Measurements from ENCODE around the gene HSPG2.

DNA sequence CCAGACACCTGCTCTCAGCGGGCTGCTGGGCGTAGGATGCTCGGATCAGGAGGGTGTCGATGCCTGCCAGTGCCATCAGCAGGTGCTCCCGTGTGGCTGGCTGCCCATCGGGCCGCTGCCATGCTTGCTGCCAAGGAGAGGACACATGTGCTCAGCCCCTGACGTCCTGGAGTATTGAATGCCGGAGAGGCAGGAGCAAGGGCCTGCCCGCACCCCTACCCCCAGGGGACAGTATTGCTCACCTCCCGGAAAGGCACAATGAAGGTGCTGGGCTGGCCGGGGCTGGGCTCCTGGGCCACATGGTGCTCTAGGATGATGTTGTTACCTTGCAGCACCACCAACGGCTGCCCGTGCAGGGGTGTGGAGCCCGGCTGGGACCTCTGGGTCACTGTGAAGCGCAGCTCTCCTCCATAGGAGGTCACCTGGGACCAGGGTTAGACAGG is 61.5 kb downstream of the HSPG2 start:
- TF ChIP-seq, protein P1, sequence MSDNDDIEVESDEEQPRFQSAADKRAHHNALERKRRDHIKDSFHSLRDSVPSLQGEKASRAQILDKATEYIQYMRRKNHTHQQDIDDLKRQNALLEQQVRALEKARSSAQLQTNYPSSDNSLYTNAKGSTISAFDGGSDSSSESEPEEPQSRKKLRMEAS (IDR thresholded peaks at IDR 0.05): no peak
- no peak for TF ChIP-seq EGR1 (IDR thresholded peaks at IDR 0.05)
- TF ChIP-seq, protein P2, sequence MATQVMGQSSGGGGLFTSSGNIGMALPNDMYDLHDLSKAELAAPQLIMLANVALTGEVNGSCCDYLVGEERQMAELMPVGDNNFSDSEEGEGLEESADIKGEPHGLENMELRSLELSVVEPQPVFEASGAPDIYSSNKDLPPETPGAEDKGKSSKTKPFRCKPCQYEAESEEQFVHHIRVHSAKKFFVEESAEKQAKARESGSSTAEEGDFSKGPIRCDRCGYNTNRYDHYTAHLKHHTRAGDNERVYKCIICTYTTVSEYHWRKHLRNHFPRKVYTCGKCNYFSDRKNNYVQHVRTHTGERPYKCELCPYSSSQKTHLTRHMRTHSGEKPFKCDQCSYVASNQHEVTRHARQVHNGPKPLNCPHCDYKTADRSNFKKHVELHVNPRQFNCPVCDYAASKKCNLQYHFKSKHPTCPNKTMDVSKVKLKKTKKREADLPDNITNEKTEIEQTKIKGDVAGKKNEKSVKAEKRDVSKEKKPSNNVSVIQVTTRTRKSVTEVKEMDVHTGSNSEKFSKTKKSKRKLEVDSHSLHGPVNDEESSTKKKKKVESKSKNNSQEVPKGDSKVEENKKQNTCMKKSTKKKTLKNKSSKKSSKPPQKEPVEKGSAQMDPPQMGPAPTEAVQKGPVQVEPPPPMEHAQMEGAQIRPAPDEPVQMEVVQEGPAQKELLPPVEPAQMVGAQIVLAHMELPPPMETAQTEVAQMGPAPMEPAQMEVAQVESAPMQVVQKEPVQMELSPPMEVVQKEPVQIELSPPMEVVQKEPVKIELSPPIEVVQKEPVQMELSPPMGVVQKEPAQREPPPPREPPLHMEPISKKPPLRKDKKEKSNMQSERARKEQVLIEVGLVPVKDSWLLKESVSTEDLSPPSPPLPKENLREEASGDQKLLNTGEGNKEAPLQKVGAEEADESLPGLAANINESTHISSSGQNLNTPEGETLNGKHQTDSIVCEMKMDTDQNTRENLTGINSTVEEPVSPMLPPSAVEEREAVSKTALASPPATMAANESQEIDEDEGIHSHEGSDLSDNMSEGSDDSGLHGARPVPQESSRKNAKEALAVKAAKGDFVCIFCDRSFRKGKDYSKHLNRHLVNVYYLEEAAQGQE (IDR thresholded peaks at IDR 0.05; ENCODE audit: low read depth): no peak
- no peak for TF ChIP-seq CEBPB (IDR thresholded peaks at IDR 0.05)
- TF ChIP-seq ZBTB7A (IDR thresholded peaks at IDR 0.05; ENCODE audit: low read depth): no peak
- no peak for TF ChIP-seq TCF12 (IDR thresholded peaks at IDR 0.05; ENCODE audit: low read depth)
- TF ChIP-seq NFIC (IDR thresholded peaks at IDR 0.05): no peak
- TF ChIP-seq EP300 (IDR thresholded peaks at IDR 0.05; ENCODE audit: borderline replicate concordance): no peak
- TF ChIP-seq TEAD4 (IDR thresholded peaks at IDR 0.05): no peak
- TF ChIP-seq YY1 (IDR thresholded peaks at IDR 0.05; ENCODE audit: low read depth): no peak
- TF ChIP-seq RAD21 (IDR thresholded peaks at IDR 0.05; ENCODE audit: low read depth): no peak
- TF ChIP-seq TAF1 (IDR thresholded peaks at IDR 0.05; ENCODE audit: low read depth): no peak
- no peak for TF ChIP-seq CREB1 (IDR thresholded peaks at IDR 0.05; ENCODE audit: low read depth)
- no peak for TF ChIP-seq FOXM1 (IDR thresholded peaks at IDR 0.05; ENCODE audit: borderline replicate concordance, low read depth)
